Activated naive CD4-positive, alpha-beta T cell treated with anti-CD3 and anti-CD28 coated beads for 36 hours (primary cell): Measurements from ENCODE around the gene RAPGEF4. TPM values are rescaled to one million over a fixed set of nuclear protein-coding genes. Genes with fewer than 3 reads are reported as not detected.

Experiments
- CTCF ChIA-PET: fragments of 350-600 bp; sonication (Branson Sonifier 250); formaldehyde crosslinking; loops from one replicate; lab custom pipeline; 2021; ENCODE audit warnings: antibody characterized with exemption; lab: Charles Lee
- DNase-seq: peaks from one replicate; pipeline ENCODE4 v3.0.0-alpha.2; 2020
- H3K27ac Mint-ChIP-seq: one replicate; pipeline ENCODE4 v1.8.0; 2021; ENCODE audit warnings: mild to moderate bottlenecking, mixed read lengths
- H3K27me3 Mint-ChIP-seq: one replicate; pipeline ENCODE4 v1.8.0; 2021; ENCODE audit warnings: low read depth, mixed read lengths
- H3K36me3 Mint-ChIP-seq: one replicate; pipeline ENCODE4 v1.8.0; 2021; ENCODE audit warnings: low read depth, mixed read lengths
- H3K4me1 Mint-ChIP-seq: one replicate; pipeline ENCODE4 v1.8.0; 2021; ENCODE audit warnings: low read depth, mixed read lengths
- H3K4me3 Mint-ChIP-seq: one replicate; pipeline ENCODE4 v1.8.0; 2021; ENCODE audit warnings: mild to moderate bottlenecking, moderate library complexity, mixed read lengths
- H3K9me3 Mint-ChIP-seq: one replicate; pipeline ENCODE4 v1.8.0; 2021; ENCODE audit warnings: mixed read lengths
- intact Hi-C: fragments of 100-400 bp; cut with micrococcal nuclease; formaldehyde crosslinking; loops from one replicate; pipeline ENCODE4 v1.15.1; 2023
- total RNA-seq, 2 experiments: library from RNA; stranded (reverse); gene quantifications; one replicate each; pipeline ENCODE4 v1.2.3, GENCODE V29; 2021

RAPGEF4 gene
- total RNA-seq, 2 experiments from 2014 or later = 0.24 to 0.35 TPM

DNA sequence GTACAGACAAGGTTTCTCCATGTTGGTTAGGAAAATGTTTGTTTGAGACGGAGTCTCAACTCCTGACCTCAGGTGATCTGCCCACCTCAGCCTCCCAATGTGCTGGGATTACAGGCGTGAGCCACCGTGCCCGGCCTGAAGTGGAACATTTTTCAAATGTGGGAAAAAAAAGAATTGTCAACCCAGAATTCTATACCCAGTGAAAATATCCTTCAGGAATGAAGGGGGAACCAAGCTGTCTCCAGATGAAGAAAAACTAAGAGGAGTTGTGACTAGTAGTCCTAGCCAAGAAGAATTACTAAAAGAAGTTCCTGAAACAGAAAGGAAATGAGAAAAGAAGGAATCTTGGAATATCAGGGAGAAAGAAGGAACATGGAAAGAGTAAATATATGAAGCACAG lies 25.7 kb downstream of the RAPGEF4 start:
- Mint-ChIP-seq H3K4me3 (no peak overlapping the region), H3K9me3 (peaks cover 12% of the 10 kb centered on the region), H3K27me3 (peaks cover 5% of the 10 kb centered on the region), H3K36me3 (peaks cover 2% of the 10 kb centered on the region), H3K27ac (no peak overlapping the region), H3K4me1 (no peaks in the 10 kb centered on the region)
- DNase-seq = no peak
- CTCF ChIA-PET = no interaction called here
- intact Hi-C loops = no loop called here

DNA sequence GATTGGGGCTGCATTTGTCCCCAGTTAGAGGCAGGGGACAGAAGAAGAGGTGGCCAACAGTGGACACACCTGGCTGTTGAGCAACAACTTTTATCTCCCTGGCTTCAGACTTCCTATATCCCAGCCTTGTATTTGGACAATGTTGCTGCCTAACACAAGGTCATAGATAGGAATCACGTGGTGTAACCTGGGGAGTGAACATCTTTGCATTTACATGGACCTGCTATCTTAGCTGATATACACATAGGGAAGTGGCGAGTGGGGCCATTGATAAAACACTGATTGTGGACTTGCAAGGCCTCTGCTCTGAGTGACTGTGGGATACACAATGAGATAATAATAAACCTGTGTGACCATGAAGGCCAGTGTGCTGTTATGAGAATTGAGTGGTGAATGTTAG lies 26.9 kb downstream of the RAPGEF4 start:
- H3K27ac Mint-ChIP-seq = no peak overlapping the region
- CTCF ChIA-PET = no interaction called here
- H3K4me3 Mint-ChIP-seq = no peak overlapping the region
- no peak for DNase-seq
- peaks cover 12% of the 10 kb centered on the region for H3K9me3 Mint-ChIP-seq
- H3K27me3 Mint-ChIP-seq = no peaks in the 10 kb centered on the region
- peaks cover 2% of the 10 kb centered on the region for H3K36me3 Mint-ChIP-seq
- intact Hi-C loops = no loop called here
- H3K4me1 Mint-ChIP-seq = no peaks in the 10 kb centered on the region

DNA sequence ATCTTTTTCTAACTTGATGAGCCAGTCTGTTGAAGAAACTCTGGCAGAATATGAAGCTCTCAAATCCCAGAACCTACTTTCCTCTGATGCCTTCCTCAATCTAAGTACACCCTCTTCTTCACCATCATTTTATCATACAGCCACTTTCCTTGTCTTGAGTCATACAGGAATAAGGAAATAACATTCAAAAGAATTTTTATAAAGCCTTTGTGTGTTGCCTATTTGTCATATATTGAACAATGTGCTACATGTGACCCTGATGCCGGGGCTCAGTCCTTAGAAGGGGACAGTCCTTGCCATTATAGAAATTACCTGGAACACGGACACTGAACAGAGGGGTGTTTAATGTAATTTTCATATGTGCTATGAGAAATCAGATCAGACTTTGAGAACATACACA lies 27.4 kb downstream of the RAPGEF4 start:
- H3K9me3 Mint-ChIP-seq = peaks cover 12% of the 10 kb centered on the region
- no peak overlapping the region for H3K4me3 Mint-ChIP-seq
- CTCF ChIA-PET = no interaction called here
- H3K27ac Mint-ChIP-seq = no peak overlapping the region
- no peaks in the 10 kb centered on the region for H3K4me1 Mint-ChIP-seq
- peaks cover 2% of the 10 kb centered on the region for H3K36me3 Mint-ChIP-seq
- H3K27me3 Mint-ChIP-seq = no peaks in the 10 kb centered on the region
- no peak for DNase-seq
- intact Hi-C loops = no loop called here

DNA sequence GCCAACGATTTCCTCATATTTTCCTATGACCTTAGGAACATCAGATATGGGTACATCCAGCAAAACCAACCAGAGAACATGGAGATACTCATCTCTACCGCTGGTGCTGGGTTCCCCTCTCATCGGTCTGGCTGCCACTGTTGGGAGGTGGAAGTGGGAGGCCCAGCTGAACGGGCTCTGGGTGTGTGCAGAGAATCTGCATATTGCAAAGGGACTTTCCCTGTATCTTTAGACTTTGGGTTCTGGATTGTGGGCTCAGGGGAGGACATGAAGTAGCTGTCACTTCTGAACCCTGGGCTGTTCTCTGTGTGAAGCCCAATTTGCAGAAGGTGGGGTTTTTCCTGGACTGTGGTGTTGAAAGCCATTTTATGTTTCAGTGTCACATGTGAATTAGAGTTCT lies 30.0 kb downstream of the RAPGEF4 start:
- no peak for DNase-seq
- H3K4me3 Mint-ChIP-seq = no peak overlapping the region
- H3K36me3 Mint-ChIP-seq = peaks cover 2% of the 10 kb centered on the region
- CTCF ChIA-PET = no interaction called here
- H3K9me3 Mint-ChIP-seq = peaks cover 7% of the 10 kb centered on the region
- intact Hi-C loops = no loop called here
- H3K27ac Mint-ChIP-seq = no peak overlapping the region
- H3K27me3 Mint-ChIP-seq = no peaks in the 10 kb centered on the region
- H3K4me1 Mint-ChIP-seq = no peaks in the 10 kb centered on the region

DNA sequence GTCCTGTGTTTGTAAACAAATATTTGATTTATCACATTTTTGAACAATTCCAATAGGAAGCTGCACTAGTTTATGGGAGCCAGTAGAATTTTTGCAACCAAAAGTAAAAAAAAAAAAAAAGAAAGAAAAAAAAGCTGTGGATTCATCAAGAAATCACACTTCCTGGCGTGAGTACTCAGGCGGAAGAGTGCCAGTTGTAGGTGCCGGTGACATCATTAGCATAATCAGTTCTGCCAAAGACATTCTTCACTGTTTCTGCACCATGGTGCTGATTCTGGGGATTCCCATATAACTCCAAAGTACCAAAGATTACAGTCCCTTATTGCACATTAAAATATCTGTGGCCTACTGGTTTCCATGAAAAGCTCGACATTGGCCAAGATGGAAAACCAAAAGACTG lies 32.8 kb downstream of the RAPGEF4 start:
- Mint-ChIP-seq H3K27me3 (no peaks in the 10 kb centered on the region), H3K36me3 (no peaks in the 10 kb centered on the region), H3K4me1 (no peaks in the 10 kb centered on the region), H3K27ac (no peak overlapping the region), H3K9me3 (no peaks in the 10 kb centered on the region), H3K4me3 (no peak overlapping the region)
- CTCF ChIA-PET = interaction anchor here (0.6 kb wide), 1 partner anchor 1197 kb away, joined by 4 read pairs; no protein-coding TSS in a partner anchor
- no peak for DNase-seq
- intact Hi-C loops = no loop called here

DNA sequence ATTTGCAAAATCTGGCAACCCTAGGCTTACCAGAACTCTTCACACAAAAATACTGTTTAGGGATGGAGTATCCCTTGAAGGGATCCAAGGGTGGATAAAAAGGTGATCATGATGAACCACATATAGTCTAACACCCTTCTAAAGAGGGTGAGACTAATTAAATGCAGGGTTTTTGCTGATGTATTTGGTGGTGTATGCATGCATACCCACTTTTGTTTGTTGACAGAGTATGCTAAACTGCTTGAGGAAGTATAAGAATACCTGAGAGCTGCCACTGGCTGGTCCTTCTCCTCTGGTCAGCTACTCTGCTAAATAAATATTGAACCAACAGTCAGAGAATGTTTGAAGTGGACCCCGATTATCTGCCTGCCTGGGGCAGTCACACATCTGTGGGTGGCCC lies 34.2 kb downstream of the RAPGEF4 start:
- DNase-seq = no peak
- intact Hi-C loops = no loop called here
- H3K4me1 Mint-ChIP-seq = no peaks in the 10 kb centered on the region
- CTCF ChIA-PET = no interaction called here
- H3K27me3 Mint-ChIP-seq = no peaks in the 10 kb centered on the region
- H3K27ac Mint-ChIP-seq = no peak overlapping the region
- H3K36me3 Mint-ChIP-seq = no peaks in the 10 kb centered on the region
- no peak overlapping the region for H3K4me3 Mint-ChIP-seq
- H3K9me3 Mint-ChIP-seq = no peaks in the 10 kb centered on the region

DNA sequence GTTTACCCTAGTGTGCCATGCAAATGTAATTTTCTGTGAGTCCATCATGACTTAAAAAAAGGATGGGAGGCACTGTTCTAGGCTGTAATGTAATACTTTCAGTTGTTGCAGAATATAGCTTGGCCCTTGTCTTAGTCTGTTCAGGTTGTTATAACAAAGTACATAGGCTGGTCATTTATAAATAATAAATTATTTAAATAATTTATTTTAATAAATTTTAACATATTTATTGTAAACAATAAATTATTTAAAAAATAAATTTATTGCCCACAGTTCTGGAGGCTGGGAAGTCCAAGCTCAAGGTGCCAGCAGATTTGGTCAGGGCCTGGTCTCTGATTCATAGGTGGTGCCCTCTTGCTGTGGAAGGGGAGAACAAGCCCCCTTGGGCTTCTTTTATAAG lies 35.2 kb downstream of the RAPGEF4 start:
- H3K4me1 Mint-ChIP-seq = no peaks in the 10 kb centered on the region
- no peak overlapping the region for H3K4me3 Mint-ChIP-seq
- H3K36me3 Mint-ChIP-seq = no peaks in the 10 kb centered on the region
- H3K9me3 Mint-ChIP-seq = no peaks in the 10 kb centered on the region
- intact Hi-C loops = no loop called here
- no peak for DNase-seq
- CTCF ChIA-PET = no interaction called here
- H3K27me3 Mint-ChIP-seq = no peaks in the 10 kb centered on the region
- no peak overlapping the region for H3K27ac Mint-ChIP-seq

DNA sequence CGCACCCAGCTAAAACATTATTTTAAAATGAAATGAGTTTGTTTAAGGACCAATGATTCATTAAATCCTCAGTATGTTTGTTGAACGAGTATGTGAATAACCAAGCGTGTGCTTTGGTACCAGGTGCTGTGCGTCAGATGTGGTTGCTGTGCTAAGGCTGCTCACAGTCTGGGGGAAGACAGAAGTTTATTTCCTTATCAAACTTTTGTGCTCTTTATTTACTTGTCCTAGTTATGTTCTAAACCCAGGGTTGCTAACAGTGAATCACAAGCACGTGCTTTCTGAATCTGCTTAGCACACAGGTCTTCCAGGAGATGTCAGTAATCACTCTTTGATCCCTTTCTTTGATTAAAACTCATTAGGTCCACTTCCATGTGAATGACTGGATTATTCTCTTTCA lies 37.0 kb downstream of the RAPGEF4 start:
- Mint-ChIP-seq H3K27ac (no peak overlapping the region), H3K4me1 (no peaks in the 10 kb centered on the region), H3K36me3 (no peaks in the 10 kb centered on the region), H3K4me3 (no peak overlapping the region), H3K9me3 (no peaks in the 10 kb centered on the region), H3K27me3 (peaks cover 3% of the 10 kb centered on the region)
- CTCF ChIA-PET = no interaction called here
- DNase-seq = no peak
- intact Hi-C loops = no loop called here

DNA sequence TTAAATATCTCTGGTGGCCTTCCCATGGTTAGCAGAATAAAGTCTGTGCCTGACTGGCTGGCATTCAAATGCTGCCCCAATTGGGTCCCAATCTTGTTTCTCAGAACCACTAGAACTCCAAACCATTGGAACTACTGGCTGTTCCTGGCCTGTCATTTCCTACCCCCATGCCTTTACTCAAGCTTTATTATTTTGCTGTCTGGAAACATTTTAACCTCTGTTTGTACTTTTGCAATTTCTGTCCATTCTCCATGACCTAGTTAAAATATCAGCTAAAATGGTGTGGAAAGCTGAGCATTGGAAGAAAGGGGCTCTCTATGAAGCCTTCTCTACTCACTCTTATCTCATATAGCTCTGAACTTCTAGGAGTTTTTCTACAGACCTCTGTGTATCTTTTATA lies 38.7 kb downstream of the RAPGEF4 start:
- Mint-ChIP-seq H3K27me3 (peaks cover 3% of the 10 kb centered on the region), H3K36me3 (no peaks in the 10 kb centered on the region), H3K4me3 (no peak overlapping the region), H3K4me1 (no peaks in the 10 kb centered on the region), H3K9me3 (no peaks in the 10 kb centered on the region), H3K27ac (no peak overlapping the region)
- intact Hi-C loops = no loop called here
- DNase-seq = no peak
- CTCF ChIA-PET = interaction anchor here (1.2 kb wide), 1 partner anchor 14 kb away, joined by 3 read pairs; no protein-coding TSS in a partner anchor

DNA sequence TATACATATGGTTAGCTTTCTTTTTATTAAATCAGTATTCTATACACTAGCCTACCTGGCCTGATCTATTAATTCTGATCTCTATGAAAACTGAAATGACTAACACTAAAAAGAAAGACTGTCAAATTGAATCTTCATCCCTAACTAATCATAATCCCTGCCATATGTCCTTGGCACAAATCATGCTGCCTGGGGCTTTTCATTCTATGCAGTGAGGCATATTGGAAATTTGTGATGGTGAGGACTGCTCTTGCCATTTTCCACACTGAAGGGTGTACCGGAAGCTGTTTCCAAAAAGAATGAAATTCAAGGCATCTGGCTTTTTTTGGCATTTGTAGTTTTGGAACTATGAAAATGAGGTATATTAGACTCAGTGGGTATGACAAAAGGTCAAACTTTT lies 39.7 kb downstream of the RAPGEF4 start:
- Mint-ChIP-seq H3K4me1 (no peaks in the 10 kb centered on the region), H3K9me3 (no peaks in the 10 kb centered on the region), H3K27ac (no peak overlapping the region), H3K36me3 (no peaks in the 10 kb centered on the region), H3K4me3 (no peak overlapping the region), H3K27me3 (peaks cover 3% of the 10 kb centered on the region)
- CTCF ChIA-PET = no interaction called here
- intact Hi-C loops = no loop called here
- no peak for DNase-seq

DNA sequence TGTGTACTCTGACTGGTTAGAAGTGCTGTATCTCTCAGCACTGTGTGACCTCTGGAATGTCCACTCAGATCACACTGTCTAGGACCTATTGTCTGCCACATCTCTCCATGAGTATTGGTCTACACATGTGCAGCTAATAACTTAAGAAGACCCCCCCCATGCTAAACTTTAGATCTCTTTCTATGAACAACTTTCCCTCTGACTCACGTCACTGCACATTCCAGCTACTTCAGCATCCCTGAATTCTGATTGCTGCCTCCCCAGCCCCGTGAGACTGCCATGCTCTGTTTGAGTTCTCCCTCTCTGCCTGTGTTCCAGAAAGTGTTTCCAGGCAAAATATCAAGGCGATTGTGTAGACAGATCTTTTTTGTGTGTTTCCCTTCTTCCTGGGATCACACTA lies 41.8 kb downstream of the RAPGEF4 start:
- H3K36me3 Mint-ChIP-seq = no peaks in the 10 kb centered on the region
- peaks cover 6% of the 10 kb centered on the region for H3K27me3 Mint-ChIP-seq
- H3K4me3 Mint-ChIP-seq = no peak overlapping the region
- intact Hi-C loops = no loop called here
- H3K27ac Mint-ChIP-seq = no peak overlapping the region
- DNase-seq = no peak
- no peaks in the 10 kb centered on the region for H3K4me1 Mint-ChIP-seq
- no peaks in the 10 kb centered on the region for H3K9me3 Mint-ChIP-seq
- CTCF ChIA-PET = interaction anchor here (1.4 kb wide), 1 partner anchor 67 kb away, joined by 3 read pairs; no protein-coding TSS in a partner anchor

DNA sequence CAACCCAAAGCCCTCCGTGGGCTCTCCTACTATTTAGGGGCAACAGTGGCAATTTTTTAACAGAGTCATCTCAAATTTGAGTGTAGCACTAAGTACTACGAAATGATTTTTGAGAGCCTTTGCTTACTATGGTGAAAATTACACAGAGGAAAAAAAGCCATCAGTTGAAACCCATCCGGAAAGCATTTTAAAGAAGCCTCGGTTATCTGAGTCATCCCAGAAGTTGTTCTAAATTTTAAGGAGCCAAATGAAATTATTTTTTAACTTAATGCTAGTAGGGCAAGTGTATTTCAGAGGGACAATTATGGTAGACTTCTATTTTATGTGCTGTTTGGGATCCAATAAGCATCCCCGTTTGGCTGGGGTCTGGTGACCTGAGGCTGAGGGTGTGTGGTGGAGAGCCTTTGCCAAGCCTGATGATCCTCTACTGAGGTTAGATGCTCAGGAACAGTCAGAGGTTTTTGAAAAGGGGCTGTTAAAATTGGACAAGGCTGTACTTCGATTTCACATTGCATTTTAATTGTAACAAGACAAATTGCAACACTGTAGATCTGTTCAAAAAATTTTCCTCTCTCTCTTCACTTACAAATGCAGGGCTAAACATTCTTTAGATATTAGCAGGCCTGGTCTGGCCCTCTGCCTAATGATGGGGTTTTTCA lies 47.0 kb downstream of the RAPGEF4 start:
- H3K4me3 Mint-ChIP-seq = no peak overlapping the region
- no peaks in the 10 kb centered on the region for H3K4me1 Mint-ChIP-seq
- H3K27ac Mint-ChIP-seq = no peak overlapping the region
- intact Hi-C loops = no loop called here
- no peak for DNase-seq
- CTCF ChIA-PET = no interaction called here
- peaks cover 13% of the 10 kb centered on the region for H3K27me3 Mint-ChIP-seq
- no peaks in the 10 kb centered on the region for H3K36me3 Mint-ChIP-seq
- no peaks in the 10 kb centered on the region for H3K9me3 Mint-ChIP-seq

DNA sequence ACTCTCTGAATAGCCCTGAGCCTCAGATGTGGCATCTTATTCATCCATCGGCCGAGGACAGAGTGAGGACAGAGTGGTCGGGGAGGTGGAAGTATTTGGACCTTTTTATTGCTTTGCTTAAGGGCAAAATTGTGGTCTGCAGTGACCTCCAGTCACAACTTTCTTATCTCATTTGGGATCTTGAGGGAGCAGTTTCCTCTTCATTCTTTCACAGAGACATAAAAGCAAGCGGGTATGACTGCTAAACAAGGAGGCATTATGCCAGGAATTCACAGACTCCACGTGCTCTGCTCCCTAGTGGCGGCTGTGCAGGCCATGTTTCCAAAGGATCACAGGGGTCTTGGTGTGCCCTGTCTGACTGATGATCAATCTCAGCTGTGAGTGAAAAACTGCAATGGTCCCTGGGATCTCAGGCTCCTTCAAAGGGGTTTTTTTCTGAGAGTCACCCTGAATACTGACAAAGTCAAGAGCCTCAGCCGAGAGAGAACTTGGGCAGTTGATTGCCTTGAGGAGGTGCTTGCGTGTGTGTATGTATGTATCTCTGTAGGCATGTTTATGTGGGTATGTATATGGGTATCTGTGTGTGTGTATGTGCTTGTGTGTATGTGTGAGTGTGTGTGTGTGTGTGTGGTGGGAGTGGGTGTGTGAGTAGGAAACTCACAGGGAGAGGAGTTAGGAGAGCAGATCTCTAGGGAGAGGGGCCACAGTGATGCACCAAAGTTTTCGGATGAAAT lies 47.7 kb downstream of the RAPGEF4 start:
- intact Hi-C loops = no loop called here
- no peaks in the 10 kb centered on the region for H3K36me3 Mint-ChIP-seq
- H3K27ac Mint-ChIP-seq = no peak overlapping the region
- no peak for DNase-seq
- no peak overlapping the region for H3K4me3 Mint-ChIP-seq
- no peaks in the 10 kb centered on the region for H3K9me3 Mint-ChIP-seq
- CTCF ChIA-PET = no interaction called here
- no peaks in the 10 kb centered on the region for H3K4me1 Mint-ChIP-seq
- peaks cover 13% of the 10 kb centered on the region for H3K27me3 Mint-ChIP-seq
